K562 (cell line): Measurements from ENCODE around the gene GFAP. TPM values are rescaled to one million over a fixed set of nuclear protein-coding genes. Genes with fewer than 3 reads are reported as not detected.

Source experiments
- ATAC-seq: fragments of 200-7000 bp; cut with Tn5 transposase; 3 replicates; pipeline ENCODE4 v1.9.1; 2020; ENCODE audit warnings: moderate library complexity
- BruUV-seq: library from RNA; stranded (reverse); fragments of 400-500 nt; replicated peaks from 2 replicates; lab custom pipeline; 2021; lab: Mats Ljungman, UMichigan
- CTCF ChIA-PET: fragments of 300-600 bp; formaldehyde crosslinking; extraction: SDS; loops from one replicate; lab custom pipeline; 2021; ENCODE audit warnings: low intra/inter-chr PET ratio; lab: Yijun Ruan, JAX
- POLR2A ChIA-PET: fragments of 300-600, 350-650 bp; sonication (Branson Sonifier 250); formaldehyde crosslinking; extraction: SDS; loops from one replicate; lab custom pipeline; 2021; ENCODE audit warnings: antibody characterized with exemption, inconsistent platforms; lab: Yijun Ruan, JAX
- DNase-seq, 4 experiments: peaks; one replicate each; pipeline versions ENCODE4 v3.0.0 to v3.0.0-alpha.2; 2011 to 2018; ENCODE audit warnings: low spot score in 3 of 4, mixed read lengths in 3 of 4; ENCODE audit errors: extremely low read depth in 1 of 4
- FAIRE-seq: peaks from 2 replicates; lab custom pipeline; 2011; peaks lifted over from hg19 to GRCh38; lab: Jason Lieb, UNC
- H2AFZ ChIP-seq: 2 replicates; pipeline ENCODE4 v1.6.0; 2011; ENCODE audit warnings: low read depth, low read length, control low read depth, inconsistent platforms
- H3K27ac ChIP-seq: fragments of 200-600 bp; 3 replicates; pipeline ENCODE4 v1.8.0; 2011; ENCODE audit warnings: low read depth, mild to moderate bottlenecking, control low read depth, inconsistent platforms, low read length, moderate library complexity, mixed read lengths; ENCODE audit errors: extremely low read depth
- H3K27me3 ChIP-seq, 2 experiments: fragments of 300-600 bp in 1 of 2; 2 replicates in 1 of 2; 3 replicates in 1 of 2; pipeline versions ENCODE4 v1.6.0 to v1.8.0; 2011; ENCODE audit warnings: inconsistent platforms in 2 of 2, low read length in 2 of 2, mild to moderate bottlenecking in 1 of 2, mixed read lengths in 1 of 2, moderate library complexity in 1 of 2; ENCODE audit not compliant: control insufficient read depth in 2 of 2, insufficient read depth in 2 of 2
- H3K36me3 ChIP-seq: fragments of 300-600 bp; 3 replicates; pipeline ENCODE4 v1.8.0; 2011; ENCODE audit warnings: mild to moderate bottlenecking, low read length, inconsistent platforms; ENCODE audit not compliant: control insufficient read depth, insufficient read depth
- H3K4me1 ChIP-seq, 2 experiments: fragments of 200-600 bp in 1 of 2; replicated peaks in 1 of 2; 2 replicates in 1 of 2; 3 replicates in 1 of 2; pipeline versions ENCODE4 v1.5.1 to v1.8.0; 2011; ENCODE audit warnings: inconsistent platforms in 2 of 2, low read length in 2 of 2, mild to moderate bottlenecking in 1 of 2, mixed read lengths in 1 of 2, moderate library complexity in 1 of 2; ENCODE audit not compliant: control insufficient read depth in 2 of 2, insufficient read depth in 2 of 2
- H3K4me2 ChIP-seq: 2 replicates; pipeline ENCODE4 v1.6.1; 2011; ENCODE audit warnings: low read length, control low read depth, inconsistent platforms, mixed read lengths; ENCODE audit not compliant: insufficient read depth
- H3K4me3 ChIP-seq: fragments of 200-600 bp; sonication (generic), shearing (Covaris generic); 2 replicates; pipeline ENCODE4 v1.5.1; 2016; ENCODE audit warnings: control low read depth, inconsistent platforms
- H3K79me2 ChIP-seq: fragments of 200-600 bp; 3 replicates; pipeline ENCODE4 v1.8.0; 2011; ENCODE audit warnings: low read length, inconsistent platforms; ENCODE audit not compliant: control insufficient read depth, insufficient read depth
- H3K9ac ChIP-seq, 2 experiments: 2 replicates each; pipeline versions ENCODE4 v1.6.0 to v1.6.1; 2011; ENCODE audit warnings: low read depth in 2 of 2, low read length in 2 of 2, control low read depth in 1 of 2, inconsistent platforms in 1 of 2, mild to moderate bottlenecking in 1 of 2, mixed read lengths in 1 of 2; ENCODE audit not compliant: insufficient read depth in 1 of 2
- H3K9me1 ChIP-seq: one replicate; pipeline ENCODE4 v1.6.0; 2011; ENCODE audit warnings: inconsistent platforms, mild to moderate bottlenecking, low read length, moderate library complexity; ENCODE audit not compliant: control insufficient read depth, insufficient read depth
- H3K9me3 ChIP-seq: replicated peaks from 2 replicates; pipeline ENCODE4 v1.5.1; 2011; ENCODE audit warnings: low read depth, low read length, inconsistent platforms; ENCODE audit not compliant: control insufficient read depth, insufficient read depth
- H4K20me1 ChIP-seq: replicated peaks from 2 replicates; pipeline ENCODE4 v1.6.1; 2011; ENCODE audit warnings: low read length, inconsistent platforms, mixed read lengths; ENCODE audit not compliant: control insufficient read depth, insufficient read depth
- BCOR ChIP-seq: fragments of 450-650 bp; IDR thresholded peaks from 2 replicates; pipeline ENCODE4 v1.6.1; 2016
- BMI1 ChIP-seq: fragments of 150-350 bp; IDR thresholded peaks from 2 replicates; pipeline ENCODE4 v1.6.1; 2014; ENCODE audit warnings: low read length
- BRCA1 ChIP-seq, 2 experiments: fragments of 450-650 bp in 1 of 2; sonication (generic) in 1 of 2; formaldehyde crosslinking in 1 of 2; IDR thresholded peaks; 2 replicates each; pipeline versions ENCODE4 v1.5.0 to v1.6.1; 2017 to 2020; ENCODE audit warnings: mild to moderate bottlenecking in 1 of 2, missing genetic modification reagents in 1 of 2
- LARP7 ChIP-seq: fragments of 450-650 bp; IDR thresholded peaks from 2 replicates; pipeline ENCODE4 v1.6.1; 2016
- MCM5 ChIP-seq: fragments of 450-650 bp; IDR thresholded peaks from 2 replicates; pipeline ENCODE4 v1.6.1; 2016; ENCODE audit warnings: low read depth
- POLR2B ChIP-seq: fragments of 450-650 bp; IDR thresholded peaks from 2 replicates; pipeline ENCODE4 v1.6.1; 2018; ENCODE audit warnings: low read depth; ENCODE audit not compliant: partially characterized antibody
- POLR3G ChIP-seq: IDR thresholded peaks from 2 replicates; pipeline ENCODE4 v1.6.1; 2011; ENCODE audit not compliant: insufficient read length, insufficient replicate concordance; ENCODE audit errors: extremely low read depth
- SRSF7 ChIP-seq: fragments of 200-400 bp; formaldehyde crosslinking; optimal IDR thresholded peaks from 2 replicates; pipeline ENCODE3; 2017; ENCODE audit warnings: mild to moderate bottlenecking, low read depth, low read length
- ZBTB7A ChIP-seq: IDR thresholded peaks from 2 replicates; pipeline ENCODE4 v1.6.1; 2011; ENCODE audit warnings: low read depth, mild to moderate bottlenecking, low read length, moderate library complexity, borderline replicate concordance; ENCODE audit not compliant: control insufficient read depth
- ZC3H4 ChIP-seq: sonication (generic); formaldehyde crosslinking; IDR thresholded peaks from 2 replicates; pipeline ENCODE4 v1.9.0; 2021; ENCODE audit warnings: missing genetic modification reagents, borderline replicate concordance
- WGBS: fragments of 100-300 bp; shearing (Covaris generic); methylation state at CpG from one replicate; pipeline ENCODE4 v1.1.6; 2016; ENCODE audit warnings: low coverage, mixed read lengths; ENCODE audit not compliant: insufficient coverage; ENCODE audit errors: missing lambda C conversion rate; 5-methylcytosine and 5-hydroxymethylcytosine counted together
- in situ Hi-C: fragments of 300-500 bp; cut with MboI; formaldehyde crosslinking; loops from 4 replicates; pipeline ENCODE4 v1.15.0; 2018; ENCODE audit warnings: inconsistent platforms, mixed read lengths
- intact Hi-C: fragments of 100-400 bp; cut with micrococcal nuclease; formaldehyde crosslinking; loops from 2 replicates; pipeline ENCODE4 v1.14.2; 2022
- polyA plus RNA-seq, 8 experiments: library from polyadenylated mRNA; depleted of rRNA in 4 of 8; stranded (reverse) in 5 of 8; unstranded in 3 of 8; fragments of >200 nt; fragmentation: Nextera tagmentation in 2 of 8; fragmentation: Illumina TruSeq in 1 of 8; extraction: Ambion mirVana in 2 of 8; extraction: Trizol in 1 of 8; gene quantifications; 2 replicates each; pipeline versions ENCODE4 v1.2.1 to v1.2.3, GENCODE V29; 2011 to 2014; ENCODE audit warnings: inconsistent platforms in 1 of 8, missing spikeins in 1 of 8
- total RNA-seq, 7 experiments: library from RNA; depleted of rRNA in 6 of 7; stranded (reverse); fragments of >200 nt in 6 of 7; fragmentation: Illumina TruSeq in 2 of 7; extraction: Trizol in 2 of 7; gene quantifications; 2 replicates each; pipeline versions ENCODE4 v1.2.1 to v1.2.3, GENCODE V29; 2011 to 2021; ENCODE audit warnings: low replicate concordance in 1 of 7
- TF ChIP-seq, protein P1 (sequence below): sonication (generic); formaldehyde crosslinking; IDR thresholded peaks from 2 replicates; pipeline ENCODE4 v1.8.0; 2022; ENCODE audit warnings: missing genetic modification reagents, mild to moderate bottlenecking, moderate library complexity, borderline replicate concordance

Gene GFAP
- total and polyA plus RNA-seq, 9 of the 15 experiments (the other 6 are each of a cell fraction or from before 2014, with no cell fraction given) = 0.07 to 1.4 (median 0.60) TPM; not detected in 1

DNA sequence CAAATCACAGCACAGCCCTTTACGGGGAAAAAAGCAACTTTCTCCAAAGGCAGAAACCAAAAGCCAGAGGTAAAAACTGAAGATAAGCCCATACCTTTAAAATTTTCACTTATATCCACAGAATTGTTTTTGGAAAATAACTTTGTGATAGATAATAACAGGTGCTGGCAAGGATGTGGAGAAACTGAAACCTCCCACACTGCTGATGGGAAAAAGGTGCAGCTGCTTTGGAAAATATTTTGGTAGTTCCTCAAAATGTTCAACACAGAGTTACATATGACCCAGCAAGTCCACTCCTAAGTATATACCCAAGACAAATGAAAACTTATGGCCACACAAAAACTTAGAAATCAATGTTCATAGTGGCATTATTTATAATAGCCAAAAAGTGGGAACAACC is 28.3 kb downstream of the GFAP start (continued):
- TF ChIP-seq MCM5 (no peak), POLR3G (no peak), ZC3H4 (no peak), BRCA1 (IDR thresholded peaks at IDR 0.05) (no peak), BRCA1 (CRISPR knock-in tag; IDR thresholded peaks at IDR 0.05) (no peak), POLR2B (no peak), BCOR (no peak)

- TF ChIP-seq, protein P1, sequence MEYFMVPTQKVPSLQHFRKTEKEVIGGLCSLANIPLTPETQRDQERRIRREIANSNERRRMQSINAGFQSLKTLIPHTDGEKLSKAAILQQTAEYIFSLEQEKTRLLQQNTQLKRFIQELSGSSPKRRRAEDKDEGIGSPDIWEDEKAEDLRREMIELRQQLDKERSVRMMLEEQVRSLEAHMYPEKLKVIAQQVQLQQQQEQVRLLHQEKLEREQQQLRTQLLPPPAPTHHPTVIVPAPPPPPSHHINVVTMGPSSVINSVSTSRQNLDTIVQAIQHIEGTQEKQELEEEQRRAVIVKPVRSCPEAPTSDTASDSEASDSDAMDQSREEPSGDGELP (CRISPR knock-in tag) = no peak
- no peak for TF ChIP-seq ZBTB7A
- no peak for TF ChIP-seq SRSF7
- TF ChIP-seq LARP7 = no peak
- TF ChIP-seq BMI1 = no peak
- no TSS peak for BruUV-seq
- H3K36me3 ChIP-seq = peaks cover 92% of the 10 kb centered on the region
Measured at GRCh38 chr17:44884941-44885340, 30.4 kb downstream of the GFAP start.

More at GRCh38 chr17:44884941-44885340, 30.4 kb downstream of the GFAP start:
- DNase-seq = no peak
- intact Hi-C loops = no loop called here
- Histone ChIP-seq H3K4me1 (no peaks in the 10 kb centered on the region; a peak in 2 of 5 replicates), H3K4me3 (no peak overlapping the region), H3K9me3 (no peaks in the 10 kb centered on the region), H3K27ac (no peak overlapping the region), H4K20me1 (peaks cover 25% of the 10 kb centered on the region), H3K9me1 (no peaks in the 10 kb centered on the region), H3K4me2 (no peak overlapping the region), H3K9ac (no peak overlapping the region), H3K27me3 (no peaks in the 10 kb centered on the region), H2AFZ (no peak overlapping the region), H3K79me2 (peaks cover 33% of the 10 kb centered on the region)
- ChIA-PET CTCF (no interaction called here), POLR2A (interaction anchor here (0.5 to 2.4 kb wide), 5 partner anchors 9 to 109 kb away, joined by 3 to 9 read pairs (median 3); partner anchors contain the start of gene EFTUD2)
- no peak for ATAC-seq
- WGBS = 88% methylated on average over 2 of the region's 2 CpGs
- FAIRE-seq = no peak
- in situ Hi-C loops = no loop called here
